DND-41 (cell line): ENCODE results near the gene RPS19.

Experiments used
- ATAC-seq: fragments of 200-7000 bp; cut with Tn5 transposase; 3 replicates; pipeline ENCODE4 v1.9.1; 2021; ENCODE audit warnings: low read depth; ENCODE audit not compliant: insufficient read depth
- DNase-seq: peaks from one replicate; pipeline ENCODE4 v3.0.0-alpha.2; 2020
- H2AFZ ChIP-seq: 2 replicates; pipeline ENCODE4 v1.6.0; 2012; ENCODE audit warnings: low read depth, low read length
- H3K27ac ChIP-seq: 2 replicates; pipeline ENCODE4 v1.5.1; 2012; ENCODE audit warnings: low read length, inconsistent platforms
- H3K27me3 ChIP-seq: fragments of 200-600 bp; sonication (generic); 2 replicates; pipeline ENCODE4 v1.6.0; 2012; ENCODE audit warnings: low read length, mild to moderate bottlenecking, inconsistent platforms; ENCODE audit not compliant: insufficient read depth, poor library complexity
- H3K36me3 ChIP-seq: 2 replicates; pipeline ENCODE4 v1.5.1; 2012; ENCODE audit warnings: low read length, inconsistent platforms; ENCODE audit not compliant: insufficient read depth
- H3K4me1 ChIP-seq: 2 replicates; pipeline ENCODE4 v1.5.1; 2012; ENCODE audit warnings: mild to moderate bottlenecking, low read length; ENCODE audit not compliant: insufficient read depth
- H3K4me2 ChIP-seq: 2 replicates; pipeline ENCODE4 v1.6.0; 2012; ENCODE audit warnings: mild to moderate bottlenecking, moderate library complexity, low read length, inconsistent platforms; ENCODE audit not compliant: insufficient read depth
- H3K4me3 ChIP-seq, 2 experiments: fragments of 200-600 bp in 1 of 2; shearing (Covaris generic) in 1 of 2; 2 replicates each; pipeline ENCODE4 v1.5.1; 2012 to 2016; ENCODE audit warnings: inconsistent platforms in 2 of 2, low read length in 2 of 2, mild to moderate bottlenecking in 2 of 2, low read depth in 1 of 2, moderate library complexity in 1 of 2
- H3K79me2 ChIP-seq: 2 replicates; pipeline ENCODE4 v1.6.0; 2012; ENCODE audit warnings: low read length, inconsistent platforms; ENCODE audit not compliant: insufficient read depth
- H3K9ac ChIP-seq: 2 replicates; pipeline ENCODE4 v1.6.0; 2012; ENCODE audit warnings: low read depth, mild to moderate bottlenecking, inconsistent platforms, low read length, moderate library complexity
- H3K9me3 ChIP-seq: 2 replicates; pipeline ENCODE4 v1.5.1; 2012; ENCODE audit warnings: low read length, moderate library complexity, mild to moderate bottlenecking, inconsistent platforms; ENCODE audit not compliant: insufficient read depth, severe bottlenecking
- H4K20me1 ChIP-seq: 2 replicates; pipeline ENCODE4 v1.6.0; 2012; ENCODE audit warnings: low read length; ENCODE audit not compliant: insufficient read depth
- EZH2 ChIP-seq: IDR thresholded peaks from 3 replicates; pipeline ENCODE4 v1.6.1; 2012; ENCODE audit warnings: borderline replicate concordance, low read depth, mild to moderate bottlenecking, moderate library complexity, low read length, inconsistent platforms; ENCODE audit not compliant: severe bottlenecking
- TF ChIP-seq, protein P1 (sequence below): IDR thresholded peaks from 2 replicates; pipeline ENCODE4 v1.5.1; 2012; ENCODE audit warnings: borderline replicate concordance, low read length, moderate library complexity, mild to moderate bottlenecking; ENCODE audit not compliant: poor library complexity, severe bottlenecking; ENCODE audit errors: extremely low read depth

Gene RPS19

GRCh38 chr19:41851456-41851855 is 8.6 kb upstream of the RPS19 start:
- TF ChIP-seq EZH2 = no peak
- TF ChIP-seq, protein P1, sequence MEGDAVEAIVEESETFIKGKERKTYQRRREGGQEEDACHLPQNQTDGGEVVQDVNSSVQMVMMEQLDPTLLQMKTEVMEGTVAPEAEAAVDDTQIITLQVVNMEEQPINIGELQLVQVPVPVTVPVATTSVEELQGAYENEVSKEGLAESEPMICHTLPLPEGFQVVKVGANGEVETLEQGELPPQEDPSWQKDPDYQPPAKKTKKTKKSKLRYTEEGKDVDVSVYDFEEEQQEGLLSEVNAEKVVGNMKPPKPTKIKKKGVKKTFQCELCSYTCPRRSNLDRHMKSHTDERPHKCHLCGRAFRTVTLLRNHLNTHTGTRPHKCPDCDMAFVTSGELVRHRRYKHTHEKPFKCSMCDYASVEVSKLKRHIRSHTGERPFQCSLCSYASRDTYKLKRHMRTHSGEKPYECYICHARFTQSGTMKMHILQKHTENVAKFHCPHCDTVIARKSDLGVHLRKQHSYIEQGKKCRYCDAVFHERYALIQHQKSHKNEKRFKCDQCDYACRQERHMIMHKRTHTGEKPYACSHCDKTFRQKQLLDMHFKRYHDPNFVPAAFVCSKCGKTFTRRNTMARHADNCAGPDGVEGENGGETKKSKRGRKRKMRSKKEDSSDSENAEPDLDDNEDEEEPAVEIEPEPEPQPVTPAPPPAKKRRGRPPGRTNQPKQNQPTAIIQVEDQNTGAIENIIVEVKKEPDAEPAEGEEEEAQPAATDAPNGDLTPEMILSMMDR = no peak
- Histone ChIP-seq H4K20me1 (no peaks in the 10 kb centered on the region), H3K36me3 (no peaks in the 10 kb centered on the region), H3K9me3 (no peaks in the 10 kb centered on the region), H3K4me2 (no peak overlapping the region), H3K79me2 (no peaks in the 10 kb centered on the region), H3K27me3 (peaks cover 47% of the 10 kb centered on the region), H3K4me1 (no peaks in the 10 kb centered on the region), H3K27ac (no peak overlapping the region), H2AFZ (no peak overlapping the region), H3K4me3 (no peak overlapping the region), H3K9ac (no peak overlapping the region)
- no peak for ATAC-seq
- no peak for DNase-seq

DNA sequence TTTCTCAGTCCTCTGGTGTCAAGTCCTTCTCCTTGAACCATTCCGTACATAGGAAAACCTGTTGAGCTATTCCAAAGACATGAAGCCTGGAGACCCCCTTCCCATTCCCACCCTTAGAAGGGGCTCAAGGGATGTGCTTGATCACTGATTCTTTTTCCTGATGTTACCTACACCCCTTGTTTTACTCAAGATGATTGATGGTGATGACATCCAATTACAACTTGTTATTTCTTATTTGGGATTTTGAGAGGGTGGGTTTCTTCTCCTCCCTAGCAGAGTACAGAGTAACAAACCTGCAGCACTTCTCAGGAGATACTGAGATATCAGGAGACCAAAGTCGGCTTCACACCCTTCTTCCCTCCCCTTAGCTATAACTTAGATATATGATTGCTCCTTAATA is 6.7 kb upstream of the RPS19 start:
- no peaks in the 10 kb centered on the region for H3K9me3 ChIP-seq

DNA sequence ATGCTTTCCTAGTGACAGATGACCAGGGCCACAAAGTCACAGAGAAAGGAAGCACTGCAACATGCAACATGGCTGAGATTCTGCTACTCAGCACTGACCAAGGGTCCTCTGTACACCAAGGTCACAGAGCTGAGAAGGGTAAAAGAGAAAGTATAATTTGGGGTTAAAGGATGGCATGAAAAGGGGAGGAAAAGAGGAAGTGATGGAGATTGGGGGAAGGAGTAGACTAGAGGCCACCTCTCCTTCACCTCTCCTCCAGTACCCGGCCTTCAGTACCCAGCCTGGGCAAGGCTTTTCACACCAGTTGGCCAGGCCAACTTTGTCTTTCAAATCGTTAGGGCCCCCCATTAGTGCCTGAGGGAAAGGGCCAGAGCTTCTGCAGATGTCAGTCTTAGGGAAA is 6.3 kb upstream of the RPS19 start:
- no peak for ATAC-seq
- Histone ChIP-seq H3K27me3 (peaks cover 44% of the 10 kb centered on the region), H3K9me3 (no peaks in the 10 kb centered on the region), H3K27ac (no peak overlapping the region), H3K9ac (no peak overlapping the region), H3K36me3 (no peaks in the 10 kb centered on the region), H3K4me2 (no peak overlapping the region), H3K4me1 (peaks cover 1% of the 10 kb centered on the region), H2AFZ (no peak overlapping the region), H3K4me3 (no peak overlapping the region), H4K20me1 (no peaks in the 10 kb centered on the region), H3K79me2 (no peaks in the 10 kb centered on the region)
- DNase-seq = no peak
- no peak for TF ChIP-seq EZH2
- TF ChIP-seq, protein P1 = no peak

More for the DNA sequence above, 6.7 kb upstream of the RPS19 start:
- Histone ChIP-seq H2AFZ (no peak overlapping the region), H4K20me1 (no peaks in the 10 kb centered on the region), H3K4me2 (no peak overlapping the region), H3K9ac (no peak overlapping the region), H3K36me3 (no peaks in the 10 kb centered on the region), H3K27ac (no peak overlapping the region), H3K27me3 (peaks cover 44% of the 10 kb centered on the region), H3K4me1 (no peaks in the 10 kb centered on the region), H3K79me2 (no peaks in the 10 kb centered on the region), H3K4me3 (no peak overlapping the region)
- DNase-seq (no peak), ATAC-seq (no peak)
- TF ChIP-seq, protein P1 = no peak
- TF ChIP-seq EZH2 = no peak

DNA sequence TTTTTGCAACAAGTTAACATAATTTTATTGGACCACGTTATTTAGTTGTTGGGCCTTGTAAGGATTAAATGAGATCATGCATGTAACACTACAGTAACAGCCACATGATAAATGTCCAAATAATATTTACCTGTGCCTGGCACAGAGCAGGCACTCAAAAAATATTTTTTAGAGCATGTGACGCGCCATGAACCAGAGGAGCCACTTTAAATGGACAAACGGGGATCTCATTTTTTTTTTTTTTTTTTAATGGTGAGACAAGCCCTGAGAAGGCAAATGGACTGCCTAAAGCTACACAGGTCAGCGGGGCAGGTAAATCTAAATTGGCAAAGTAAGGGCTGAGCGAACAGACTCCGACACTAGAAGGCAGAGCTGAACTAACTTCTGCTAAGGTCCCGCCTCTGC is 840 bp upstream of the RPS19 start:
- H3K4me2 ChIP-seq = peak overlapping the region; percentile 96
- H4K20me1 ChIP-seq = peaks cover 35% of the 10 kb centered on the region
- H3K4me3 ChIP-seq = peak overlapping the region in 1 of 2 experiments; percentile 78; a peak in 2 of 4 replicates
- peaks cover 42% of the 10 kb centered on the region for H3K79me2 ChIP-seq
- peaks cover 39% of the 10 kb centered on the region for H3K36me3 ChIP-seq
- ATAC-seq (no peak), DNase-seq (no peak)
- TF ChIP-seq, protein P1 = peak; percentile 73
- no peak for TF ChIP-seq EZH2
- peaks cover 43% of the 10 kb centered on the region for H3K4me1 ChIP-seq
- no peaks in the 10 kb centered on the region for H3K9me3 ChIP-seq
- H3K9ac ChIP-seq = peak overlapping the region; percentile 77
- peaks cover 4% of the 10 kb centered on the region for H3K27me3 ChIP-seq
- H2AFZ ChIP-seq = peak overlapping the region; percentile 56
- peak overlapping the region; percentile 42 for H3K27ac ChIP-seq
